Measurements from ENCODE around the gene NDFIP2.

- no peak for TF ChIP-seq CTCF (IDR thresholded peaks at IDR 0.05)
- no peak for TF ChIP-seq POLR2A (IDR thresholded peaks at IDR 0.05)
These were observed 101.9 kb downstream of the NDFIP2 start for GRCh38 chr13:79582896-79583295.
